Measurements from ENCODE around the gene FCGR3B.
A peak's percentile ranks its signal among the peaks of the same experiment; 100 is the strongest.
"Not testable (repeated sequence)": the region's sequence is repeated elsewhere in the genome, so short reads cannot be mapped to it uniquely, and the experiment has no call there.

FCGR3B gene

GRCh38 chr1:161636189-161636782, 5.3 kb upstream of the FCGR3B start:
- H3K4me3 ChIP-seq (ENCODE audit: low read length); H3F3A ChIP-seq (ENCODE audit: control insufficient read depth, insufficient read depth); H3K4me2 ChIP-seq (ENCODE audit: low read length); H3K9me2 ChIP-seq (replicated peaks; ENCODE audit: control insufficient read depth, low read length); H3K79me2 ChIP-seq (ENCODE audit: control insufficient read depth, low read length); H3K9me3 ChIP-seq (ENCODE audit: control insufficient read depth, insufficient read depth, low read length); H3K27me3 ChIP-seq (ENCODE audit: control insufficient read depth, low read length); H3K27ac ChIP-seq (ENCODE audit: low read depth, low read length); H3K4me1 ChIP-seq (ENCODE audit: control insufficient read depth, low read length); H3K36me3 ChIP-seq (ENCODE audit: control insufficient read depth, low read length); H4K20me1 ChIP-seq (ENCODE audit: control insufficient read depth, insufficient read depth, low read depth, low read length): not testable (repeated sequence)

- not testable (repeated sequence) for H3K4me2 ChIP-seq (ENCODE audit: low read length); H3K9me2 ChIP-seq (replicated peaks; ENCODE audit: control insufficient read depth, low read length); H3K4me3 ChIP-seq (ENCODE audit: low read length); H3K79me2 ChIP-seq (ENCODE audit: control insufficient read depth, low read length); H3K27me3 ChIP-seq (ENCODE audit: control insufficient read depth, low read length); H3K4me1 ChIP-seq (ENCODE audit: control insufficient read depth, low read length); H3K36me3 ChIP-seq (ENCODE audit: control insufficient read depth, low read length); H3K9me3 ChIP-seq (ENCODE audit: control insufficient read depth, insufficient read depth, low read length); H3K27ac ChIP-seq (ENCODE audit: low read depth, low read length); H3F3A ChIP-seq (ENCODE audit: control insufficient read depth, insufficient read depth); H4K20me1 ChIP-seq (ENCODE audit: control insufficient read depth, insufficient read depth, low read depth, low read length)
Measured at GRCh38 chr1:161634993-161635392, 4.0 kb upstream of the FCGR3B start.

GRCh38 chr1:161630128-161630742, 741 bp downstream of the FCGR3B start:
- not testable (repeated sequence) for H3K79me2 ChIP-seq (ENCODE audit: control insufficient read depth, low read length); H4K20me1 ChIP-seq (ENCODE audit: control insufficient read depth, insufficient read depth, low read depth, low read length); H3K9me2 ChIP-seq (replicated peaks; ENCODE audit: control insufficient read depth, low read length); H3K36me3 ChIP-seq (ENCODE audit: control insufficient read depth, low read length); H3K4me1 ChIP-seq (ENCODE audit: control insufficient read depth, low read length); H3K4me2 ChIP-seq (ENCODE audit: low read length); H3F3A ChIP-seq (ENCODE audit: control insufficient read depth, insufficient read depth); H3K4me3 ChIP-seq (ENCODE audit: low read length); H3K27me3 ChIP-seq (ENCODE audit: control insufficient read depth, low read length); H3K27ac ChIP-seq (ENCODE audit: low read depth, low read length); H3K9me3 ChIP-seq (ENCODE audit: control insufficient read depth, insufficient read depth, low read length)

- H3K4me2 ChIP-seq (ENCODE audit: low read length); H3K9me3 ChIP-seq (ENCODE audit: control insufficient read depth, insufficient read depth, low read length); H3K27ac ChIP-seq (ENCODE audit: low read depth, low read length); H3K9me2 ChIP-seq (replicated peaks; ENCODE audit: control insufficient read depth, low read length); H3K4me3 ChIP-seq (ENCODE audit: low read length); H3K79me2 ChIP-seq (ENCODE audit: control insufficient read depth, low read length); H3K4me1 ChIP-seq (ENCODE audit: control insufficient read depth, low read length); H3K27me3 ChIP-seq (ENCODE audit: control insufficient read depth, low read length); H4K20me1 ChIP-seq (ENCODE audit: control insufficient read depth, insufficient read depth, low read depth, low read length); H3F3A ChIP-seq (ENCODE audit: control insufficient read depth, insufficient read depth); H3K36me3 ChIP-seq (ENCODE audit: control insufficient read depth, low read length): not testable (repeated sequence)
Measured at GRCh38 chr1:161626445-161627146, 4.4 kb downstream of the FCGR3B start.

GRCh38 chr1:161624605-161625004, 6.4 kb downstream of the FCGR3B start:
- not testable (repeated sequence) for H3K9me3 ChIP-seq (ENCODE audit: control insufficient read depth, insufficient read depth, low read length); H3K27ac ChIP-seq (ENCODE audit: low read depth, low read length); H3K4me2 ChIP-seq (ENCODE audit: low read length); H3F3A ChIP-seq (ENCODE audit: control insufficient read depth, insufficient read depth); H3K9me2 ChIP-seq (replicated peaks; ENCODE audit: control insufficient read depth, low read length); H3K36me3 ChIP-seq (ENCODE audit: control insufficient read depth, low read length); H3K79me2 ChIP-seq (ENCODE audit: control insufficient read depth, low read length); H3K4me3 ChIP-seq (ENCODE audit: low read length); H3K4me1 ChIP-seq (ENCODE audit: control insufficient read depth, low read length); H4K20me1 ChIP-seq (ENCODE audit: control insufficient read depth, insufficient read depth, low read depth, low read length)
- H3K27me3 ChIP-seq (ENCODE audit: control insufficient read depth, low read length), result peaks cover 13% of the 10 kb centered on the region

- not testable (repeated sequence) for H3K27ac ChIP-seq (ENCODE audit: low read depth, low read length); H3K79me2 ChIP-seq (ENCODE audit: control insufficient read depth, low read length); H4K20me1 ChIP-seq (ENCODE audit: control insufficient read depth, insufficient read depth, low read depth, low read length); H3K9me3 ChIP-seq (ENCODE audit: control insufficient read depth, insufficient read depth, low read length); H3K4me1 ChIP-seq (ENCODE audit: control insufficient read depth, low read length); H3F3A ChIP-seq (ENCODE audit: control insufficient read depth, insufficient read depth); H3K9me2 ChIP-seq (replicated peaks; ENCODE audit: control insufficient read depth, low read length); H3K36me3 ChIP-seq (ENCODE audit: control insufficient read depth, low read length); H3K4me3 ChIP-seq (ENCODE audit: low read length); H3K4me2 ChIP-seq (ENCODE audit: low read length)
- peaks cover 13% of the 10 kb centered on the region for H3K27me3 ChIP-seq (ENCODE audit: control insufficient read depth, low read length)
Measured at GRCh38 chr1:161623401-161624051, 7.5 kb downstream of the FCGR3B start.

GRCh38 chr1:161622054-161622453, 8.9 kb downstream of the FCGR3B start:
- H3K4me2 ChIP-seq (ENCODE audit: low read length), result peak overlapping the region; percentile 30; the same call in 1 of the 2 replicates
- not testable (repeated sequence) for H3K4me3 ChIP-seq (ENCODE audit: low read length)

More at GRCh38 chr1:161622054-161622453, 8.9 kb downstream of the FCGR3B start:
- not testable (repeated sequence) for H3K9me3 ChIP-seq (ENCODE audit: control insufficient read depth, insufficient read depth, low read length); H3K4me1 ChIP-seq (ENCODE audit: control insufficient read depth, low read length); H3K36me3 ChIP-seq (ENCODE audit: control insufficient read depth, low read length); H3K27ac ChIP-seq (ENCODE audit: low read depth, low read length); H3K9me2 ChIP-seq (replicated peaks; ENCODE audit: control insufficient read depth, low read length); H3K79me2 ChIP-seq (ENCODE audit: control insufficient read depth, low read length); H4K20me1 ChIP-seq (ENCODE audit: control insufficient read depth, insufficient read depth, low read depth, low read length); H3F3A ChIP-seq (ENCODE audit: control insufficient read depth, insufficient read depth)
- H3K27me3 ChIP-seq (ENCODE audit: control insufficient read depth, low read length), result peaks cover 13% of the 10 kb centered on the region

Data from DOHH2 (cell line).